GM12878 (cell line): ENCODE measurements around the gene PRKRA. TPM values are rescaled to one million over a fixed set of nuclear protein-coding genes. Genes with fewer than 3 reads are reported as not detected.
A peak's percentile ranks its signal among the peaks of the same experiment; 100 is the strongest.

ENCODE experiments used
- BCL11A ChIP-seq: IDR thresholded peaks from 2 replicates; pipeline ENCODE4 v1.6.1; 2011; ENCODE audit warnings: low read depth, low read length
- CEBPZ ChIP-seq: fragments of 150-350 bp; IDR thresholded peaks from 2 replicates; pipeline ENCODE4 v1.6.1; 2016; ENCODE audit warnings: low read depth, low read length
- CHD1 ChIP-seq: IDR thresholded peaks from 2 replicates; pipeline ENCODE4 v1.6.1; 2012; ENCODE audit warnings: low read depth, low read length, improper control_type of control experiment
- ELK1 ChIP-seq: IDR thresholded peaks from 2 replicates; pipeline ENCODE4 v1.6.1; 2012; ENCODE audit warnings: low read depth, low read length, improper control_type of control experiment
- HDGF ChIP-seq: fragments of 450-650 bp; IDR thresholded peaks from 2 replicates; pipeline ENCODE4 v1.6.1; 2016; ENCODE audit warnings: antibody characterized with exemption
- JUNB ChIP-seq: IDR thresholded peaks from 2 replicates; pipeline ENCODE4 v1.6.1; 2016; ENCODE audit warnings: antibody characterized with exemption, mild to moderate bottlenecking
- JUND ChIP-seq: IDR thresholded peaks from 2 replicates; pipeline ENCODE4 v1.6.1; 2012; ENCODE audit warnings: low read depth, mild to moderate bottlenecking, low read length, improper control_type of control experiment, moderate library complexity
- KDM1A ChIP-seq: fragments of 200-600 bp; sonication (generic); IDR thresholded peaks from 2 replicates; pipeline ENCODE4 v1.6.1; 2016; ENCODE audit warnings: borderline replicate concordance
- KLF5 ChIP-seq: fragments of 450-650 bp; IDR thresholded peaks from 2 replicates; pipeline ENCODE4 v1.6.1; 2014; ENCODE audit warnings: mild to moderate bottlenecking; ENCODE audit not compliant: partially characterized antibody
- NRF1 ChIP-seq: conservative IDR thresholded peaks from 2 replicates; pipeline ENCODE4 v1.6.1; 2011; ENCODE audit warnings: mild to moderate bottlenecking, low read depth, low read length, improper control_type of control experiment
- POU2F2 ChIP-seq: IDR thresholded peaks from 3 replicates; pipeline ENCODE4 v1.6.1; 2011; ENCODE audit warnings: low read depth, mild to moderate bottlenecking, low read length, borderline replicate concordance
- RCOR1 ChIP-seq: conservative IDR thresholded peaks from 2 replicates; pipeline ENCODE4 v1.6.1; 2012; ENCODE audit warnings: low read depth, low read length, improper control_type of control experiment
- RELB ChIP-seq: fragments of 450-650 bp; IDR thresholded peaks from 2 replicates; pipeline ENCODE4 v1.6.1; 2017; ENCODE audit warnings: low read depth, mild to moderate bottlenecking, moderate library complexity
- RUNX3 ChIP-seq: IDR thresholded peaks from 2 replicates; pipeline ENCODE4 v1.6.1; 2012; ENCODE audit warnings: low read length, inconsistent platforms
- TARDBP ChIP-seq: IDR thresholded peaks from 2 replicates; pipeline ENCODE4 v1.6.1; 2016; ENCODE audit warnings: borderline replicate concordance
- TCF3 ChIP-seq: IDR thresholded peaks from 2 replicates; pipeline ENCODE4 v1.6.1; 2012; ENCODE audit warnings: low read depth, mild to moderate bottlenecking, low read length, borderline replicate concordance; ENCODE audit not compliant: insufficient read depth
- ZNF384 ChIP-seq: IDR thresholded peaks from 2 replicates; pipeline ENCODE4 v1.6.1; 2012; ENCODE audit warnings: low read depth, mild to moderate bottlenecking, low read length, improper control_type of control experiment, borderline replicate concordance
- ZZZ3 ChIP-seq: IDR thresholded peaks from 2 replicates; pipeline ENCODE4 v1.6.1; 2011; ENCODE audit warnings: low read depth; ENCODE audit not compliant: control insufficient read depth, insufficient read length
- polyA plus RNA-seq, 11 experiments: library from polyadenylated mRNA; depleted of rRNA in 4 of 11; unstranded in 6 of 11; stranded (reverse) in 5 of 11; fragments of >200 nt; fragmentation: Nextera tagmentation in 4 of 11; fragmentation: Illumina TruSeq in 1 of 11; extraction: Ambion mirVana in 4 of 11; extraction: Trizol in 1 of 11; gene quantifications; 1 replicate in 1 of 11; 2 replicates in 10 of 11; pipeline versions ENCODE4 v1.2.1 to v1.2.3, GENCODE V29; 2011 to 2016; ENCODE audit warnings: inconsistent platforms in 2 of 11, missing spikeins in 2 of 11, low read depth in 1 of 11
- total RNA-seq, 4 experiments: library from RNA; depleted of rRNA in 3 of 4; stranded (reverse); fragments of >200 nt in 3 of 4; fragmentation: Illumina TruSeq in 1 of 4; extraction: Trizol in 1 of 4; gene quantifications; 2 replicates each; pipeline versions ENCODE4 v1.2.1 to v1.2.3, GENCODE V29; 2013 to 2021

Gene PRKRA
- total and polyA plus RNA-seq, 10 of the 15 experiments (the other 5 are each of a cell fraction or from before 2014, with no cell fraction given): 19.1 to 75.6 (median 51.7) TPM

GRCh38 chr2:178482437-178482836 lies 31.5 kb upstream of the PRKRA start (continued):
- TF ChIP-seq HDGF (peak; percentile 47; the same call in 1 of the 2 replicates), JUND (no peak), TARDBP (no peak), RELB (peak; percentile 35; the same call in 1 of the 2 replicates), JUNB (peak; percentile 78), CEBPZ (no peak), RUNX3 (0 out of 2 replicates have a peak, but pooled peaks have one; percentile 27), POU2F2 (peak; percentile 85; the same call in 1 of the 3 replicates), NRF1 (no peak), KDM1A (no peak), KLF5 (no peak), RCOR1 (no peak), TCF3 (no peak), BCL11A (no peak), ZZZ3 (no peak), CHD1 (no peak), ZNF384 (peak; percentile 90), ELK1 (no peak)
- TF ChIP-seq, all 136 proteins: peak for 13
